Inferior parietal cortex (tissue), 1 donor: ENCODE results near the gene DGKB.

ENCODE experiments used
- DNase-seq: peaks from one replicate; pipeline ENCODE4 v3.0.0-alpha.2; 2016; ENCODE audit errors: extremely low spot score

DGKB gene

DNA sequence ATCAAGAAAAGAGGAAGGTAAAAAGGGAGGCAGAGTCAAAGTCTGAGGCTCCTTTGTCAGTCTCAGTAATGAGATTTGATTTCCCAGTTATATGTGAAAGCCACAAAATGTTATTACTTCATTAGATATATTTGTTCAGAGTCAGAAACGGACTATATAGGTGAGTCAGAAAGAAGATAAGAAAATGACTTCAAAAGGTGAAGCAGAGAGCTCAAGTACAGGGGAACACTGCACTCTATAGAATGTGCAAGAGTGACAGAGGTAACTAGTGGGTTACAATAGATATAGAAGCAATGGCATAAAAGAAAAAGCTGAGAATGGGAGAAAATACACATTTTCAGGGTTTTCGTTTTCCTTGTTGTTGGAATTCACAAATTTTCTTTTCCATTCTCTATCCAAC lies 43.3 kb downstream of the DGKB start:
- DNase-seq: no peak

DNA sequence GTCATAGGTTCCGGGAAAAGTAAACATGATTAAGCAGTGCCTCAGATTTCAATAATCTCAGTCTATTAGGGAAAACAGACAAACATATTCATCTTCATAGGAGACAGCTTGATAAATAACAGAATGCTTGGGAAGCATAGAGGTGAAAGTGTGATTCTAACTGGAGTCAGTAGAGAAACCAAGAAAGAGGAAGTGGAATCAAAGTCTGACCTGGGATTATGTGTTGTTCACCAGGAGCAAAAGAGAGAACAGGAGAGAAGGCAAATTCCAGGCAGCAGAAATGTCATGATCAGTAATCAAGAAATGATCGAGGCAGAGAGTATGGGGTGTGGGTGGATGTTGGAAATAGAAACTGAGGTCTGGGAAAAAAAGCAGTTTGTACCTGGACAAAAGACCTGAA lies 43.7 kb downstream of the DGKB start:
- DNase-seq: no peak

GRCh38 chr7:14858410-14858809 lies 44.1 kb downstream of the DGKB start:
- DNase-seq: no peak

DNA sequence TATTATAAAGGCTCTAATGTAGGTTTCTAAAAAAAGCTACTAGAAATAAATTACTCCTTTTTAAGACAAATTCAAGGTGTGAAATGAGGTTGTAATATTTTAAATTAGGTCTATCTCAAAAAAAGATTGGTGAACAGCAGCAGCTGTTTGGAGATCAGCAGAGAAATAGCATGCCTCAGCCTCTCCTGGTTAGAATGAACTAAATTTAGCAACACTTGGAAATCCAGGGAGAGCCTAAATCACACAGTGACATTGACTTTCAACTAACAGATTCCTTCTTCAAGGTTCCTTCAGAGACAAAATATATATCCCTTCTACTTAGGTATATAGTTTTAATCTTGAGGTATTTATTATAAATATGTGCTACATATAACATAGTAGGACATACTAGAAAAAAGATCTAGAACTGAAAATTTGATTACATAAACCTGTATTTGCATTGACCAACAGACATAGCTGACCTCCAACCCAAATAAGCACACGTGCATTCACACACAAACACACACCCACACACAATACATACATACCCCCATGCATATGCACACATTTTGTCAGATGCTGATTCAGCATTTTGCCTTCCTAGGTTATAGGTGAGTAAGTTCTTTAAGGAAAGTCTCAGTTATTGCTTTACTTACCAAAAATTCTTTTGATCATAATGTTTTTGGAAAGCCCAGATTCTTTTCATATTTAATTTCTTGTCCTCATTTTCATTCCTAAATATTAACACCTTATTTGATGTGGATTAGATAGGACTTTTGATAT lies 47.3 kb downstream of the DGKB start:
- DNase-seq: no peak

GRCh38 chr7:14854471-14854870 lies 48.1 kb downstream of the DGKB start:
- no peak for DNase-seq

GRCh38 chr7:14851610-14852009 lies 50.9 kb downstream of the DGKB start:
- no peak for DNase-seq

DNA sequence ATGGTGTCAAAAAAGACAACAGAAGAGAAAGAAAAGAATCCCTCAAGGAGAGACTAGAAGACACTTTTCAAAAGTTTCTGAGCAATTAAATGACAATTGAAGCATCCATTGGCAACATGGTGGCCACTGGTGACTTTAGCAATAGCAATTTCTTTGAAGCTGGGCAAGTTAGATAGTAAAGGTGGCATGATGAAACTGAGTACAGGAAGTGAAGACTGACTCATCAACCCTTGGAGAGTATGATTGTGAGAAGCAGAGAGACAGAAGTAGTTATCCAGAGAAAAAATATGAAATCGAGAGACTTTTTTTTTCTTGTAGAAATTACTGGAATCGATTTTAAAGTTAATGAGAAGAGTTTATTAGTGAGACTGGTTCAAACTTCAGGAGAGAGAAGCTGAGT lies 52.5 kb downstream of the DGKB start:
- no peak for DNase-seq

GRCh38 chr7:14846405-14846804 lies 56.1 kb downstream of the DGKB start:
- DNase-seq: no peak

DNA sequence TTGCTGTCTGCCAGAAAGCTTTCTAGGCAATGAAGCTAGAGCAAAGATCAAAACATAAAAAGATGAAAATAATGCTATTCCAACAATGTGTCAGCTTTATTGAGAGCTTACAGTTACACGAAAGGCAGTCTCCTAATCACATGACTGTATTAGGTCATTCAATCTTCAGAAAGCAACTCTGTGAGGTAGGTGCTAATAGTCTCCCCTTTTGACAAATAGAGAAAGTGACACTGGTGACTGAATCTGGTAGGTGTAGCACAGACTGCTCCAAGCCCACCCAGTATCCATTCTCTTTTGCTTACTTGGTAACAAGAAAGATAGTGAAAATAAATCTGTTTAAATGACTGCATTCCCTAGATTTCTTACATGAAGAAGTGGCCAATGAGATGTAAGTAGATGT lies 58.8 kb downstream of the DGKB start:
- no peak for DNase-seq

DNA sequence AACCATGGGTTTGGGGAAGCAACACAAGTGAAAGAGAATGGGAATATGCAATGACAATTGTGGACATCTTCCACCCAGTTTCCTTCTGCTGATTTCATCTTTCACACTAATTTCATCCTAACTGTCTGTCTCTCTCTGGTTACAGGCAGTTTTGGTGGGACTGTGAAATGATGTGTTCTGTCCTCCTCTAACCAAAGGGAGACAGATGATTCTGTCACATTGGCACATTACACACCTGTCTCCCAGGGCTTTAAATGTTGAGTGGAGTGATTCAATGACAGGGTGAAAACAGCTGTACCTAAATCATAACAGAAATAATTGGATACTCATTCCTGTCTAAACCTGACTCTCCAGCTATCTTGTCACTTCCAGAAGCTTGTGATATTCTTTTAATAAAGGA lies 60.0 kb downstream of the DGKB start:
- no peak for DNase-seq

GRCh38 chr7:14841869-14842268 lies 60.7 kb downstream of the DGKB start:
- no peak for DNase-seq

DNA sequence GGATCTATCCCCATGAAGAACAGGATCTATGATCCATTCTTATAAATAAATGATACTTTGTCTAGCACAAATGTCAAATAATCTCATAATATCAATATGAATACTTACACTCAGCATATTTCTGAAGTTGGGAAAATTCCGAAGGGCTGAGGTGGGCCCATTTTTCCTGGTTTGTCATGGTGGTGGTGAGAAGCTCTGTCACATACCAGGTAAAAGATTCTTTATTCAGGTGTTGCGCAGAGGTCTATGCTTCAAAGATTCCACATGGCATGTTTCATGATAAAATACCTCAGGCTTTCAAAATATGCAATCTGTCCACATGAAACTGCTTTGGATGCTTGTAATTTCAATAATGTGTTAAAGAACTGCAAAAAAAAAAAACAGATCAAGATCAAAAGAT lies 61.5 kb downstream of the DGKB start:
- no peak for DNase-seq

DNA sequence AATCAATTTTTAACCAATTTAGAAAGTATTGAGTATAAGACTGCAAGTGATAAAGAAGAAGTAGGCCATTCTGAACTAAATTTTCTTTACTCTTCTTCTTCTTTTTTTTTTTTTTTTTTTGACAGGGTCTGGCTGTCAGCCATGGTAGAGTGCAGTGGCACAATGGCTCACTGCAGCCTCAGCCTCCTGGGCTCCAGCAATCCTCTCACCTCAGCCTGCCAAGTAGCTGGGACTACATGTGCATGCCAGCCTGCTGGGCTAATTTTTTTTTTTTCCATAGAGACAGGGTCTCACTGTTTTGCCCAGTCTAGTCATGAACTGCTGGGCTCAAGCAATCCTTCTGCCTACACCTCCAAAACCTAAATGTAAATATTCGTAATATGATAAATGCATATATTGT lies 63.2 kb downstream of the DGKB start:
- DNase-seq: no peak

GRCh38 chr7:14837216-14837615 lies 65.3 kb downstream of the DGKB start:
- DNase-seq: no peak

GRCh38 chr7:14836571-14837189 lies 65.9 kb downstream of the DGKB start:
- DNase-seq: no peak

DNA sequence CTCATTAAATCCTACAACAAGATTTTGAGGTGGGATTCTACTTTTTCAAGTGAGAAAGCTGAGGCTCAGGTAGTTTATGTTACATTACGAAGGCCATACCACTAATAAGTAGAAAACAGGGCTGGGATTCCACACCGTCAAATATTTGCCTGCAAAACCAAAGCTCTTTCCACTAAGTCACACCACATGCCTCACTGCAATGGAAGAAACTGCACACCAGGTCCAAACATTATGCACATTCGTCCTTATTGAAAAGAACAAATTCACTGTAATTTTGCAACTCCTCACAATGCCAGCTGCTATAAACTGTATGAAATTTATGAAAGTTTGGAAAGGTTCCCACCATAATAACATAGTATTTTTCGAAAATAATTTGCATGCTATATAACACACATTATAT lies 66.5 kb downstream of the DGKB start:
- DNase-seq: no peak

- DNase-seq: no peak
Measured at GRCh38 chr7:14835384-14835783, 67.2 kb downstream of the DGKB start.

DNA sequence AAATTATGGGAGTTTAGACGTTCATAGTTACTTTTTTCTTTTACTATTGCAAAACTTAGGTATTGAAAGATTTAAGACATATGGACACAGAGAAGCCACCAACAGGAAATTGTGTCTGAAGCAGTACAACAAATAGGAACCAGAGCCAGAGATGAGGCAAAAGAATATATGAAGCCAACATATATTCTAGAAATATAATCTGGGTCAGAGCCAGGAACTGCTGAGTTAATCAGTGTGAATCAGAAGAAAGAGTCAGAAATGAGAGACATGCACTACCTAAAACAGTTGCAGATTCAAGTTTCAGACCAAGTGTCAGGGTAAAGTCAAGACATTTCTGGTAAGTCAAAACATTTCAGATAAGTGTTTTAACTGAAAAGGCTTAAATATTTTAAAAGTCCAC lies 67.7 kb downstream of the DGKB start:
- no peak for DNase-seq

- no peak for DNase-seq
Measured at GRCh38 chr7:14834456-14834855, 68.1 kb downstream of the DGKB start.

DNA sequence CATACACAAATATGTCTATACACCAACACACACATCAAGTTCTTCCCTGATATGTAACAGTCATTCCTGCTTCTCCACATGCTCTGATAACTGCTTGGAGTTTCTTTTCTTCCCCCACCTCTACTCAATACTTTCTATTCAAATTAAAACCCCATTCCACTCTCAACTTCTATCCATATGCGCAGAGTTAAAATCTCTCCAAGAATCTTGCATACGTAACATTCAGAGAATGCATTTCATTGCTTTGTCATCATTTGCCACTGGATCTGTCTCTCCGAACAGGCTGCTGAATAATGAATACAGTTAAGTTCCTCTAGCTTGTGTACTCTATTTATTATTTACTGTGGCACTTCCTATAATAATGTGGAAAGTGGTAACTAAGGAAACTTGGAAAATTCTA lies 68.8 kb downstream of the DGKB start:
- no peak for DNase-seq

GRCh38 chr7:14828053-14828452 lies 74.5 kb downstream of the DGKB start:
- DNase-seq: no peak

- no peak for DNase-seq
Measured at GRCh38 chr7:14826426-14826825, 76.1 kb downstream of the DGKB start.

GRCh38 chr7:14825912-14826311 lies 76.6 kb downstream of the DGKB start:
- DNase-seq: no peak

- DNase-seq: no peak
Measured at GRCh38 chr7:14822481-14822854, 80.1 kb downstream of the DGKB start.
